Measurements from ENCODE around the gene FRMD4B. TPM values are rescaled to one million over a fixed set of nuclear protein-coding genes. Genes with fewer than 3 reads are reported as not detected.
"Not testable (repeated sequence)": the region's sequence is repeated elsewhere in the genome, so short reads cannot be mapped to it uniquely, and the experiment has no call there.

FRMD4B gene
- total RNA-seq, 1 donor from 2014 or later = 17.3 TPM

DNA sequence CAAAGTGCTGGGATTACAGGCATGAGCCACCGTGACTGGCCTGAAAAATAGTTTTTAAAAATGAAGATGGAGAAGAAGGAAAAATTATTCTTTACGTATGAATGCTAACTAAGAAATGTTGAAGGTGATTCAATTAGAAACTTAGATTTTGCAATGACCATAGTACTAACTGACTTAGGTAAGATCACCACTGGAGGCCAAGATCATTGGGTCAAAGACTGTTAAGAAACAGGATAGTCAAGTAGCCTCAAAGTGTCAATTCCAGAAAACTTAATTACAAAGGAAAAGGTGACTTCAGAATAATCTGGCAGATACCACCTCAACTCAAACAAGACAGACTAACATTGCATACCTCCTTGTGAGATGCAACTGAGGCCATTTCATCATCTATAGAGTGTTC, 119.3 kb downstream of the FRMD4B start:
- no peaks in the 10 kb centered on the region for H3K9me3 Mint-ChIP-seq
- H3K36me3 ChIP-seq = no peaks in the 10 kb centered on the region
- H3K4me3 ChIP-seq = no peak overlapping the region
- H3K9ac ChIP-seq = no peak overlapping the region
- no peaks in the 10 kb centered on the region for H3K4me1 Mint-ChIP-seq
- no peaks in the 10 kb centered on the region for H3K4me1 ChIP-seq
- H3F3A ChIP-seq (ENCODE audit: low read depth) = no peaks in the 10 kb centered on the region
- no peak overlapping the region for H2AFZ ChIP-seq (replicated peaks)
- H3K79me2 ChIP-seq (ENCODE audit: low read depth) = no peaks in the 10 kb centered on the region
- TF ChIP-seq EZH2 (IDR thresholded peaks at IDR 0.05) = no peak
- no peak for TF ChIP-seq CTCF (IDR thresholded peaks at IDR 0.05)
- no peak for TF ChIP-seq EZH2phosphoT487 (IDR thresholded peaks at IDR 0.05)
- no peak overlapping the region for H3K4me2 ChIP-seq
- H4K20me1 ChIP-seq (ENCODE audit: low read depth) = no peaks in the 10 kb centered on the region
- H3K27me3 ChIP-seq = no peaks in the 10 kb centered on the region
- H3K9me3 ChIP-seq (ENCODE audit: low read depth) = no peaks in the 10 kb centered on the region
- no peak overlapping the region for H3K4me3 Mint-ChIP-seq
- no peak overlapping the region for H3K27ac ChIP-seq
- H3K27me3 Mint-ChIP-seq (ENCODE audit: insufficient read depth, low read depth) = peaks cover 5% of the 10 kb centered on the region
- no peaks in the 10 kb centered on the region for H3K36me3 Mint-ChIP-seq
- DNase-seq (ENCODE audit: low spot score) = no peak
- no peak overlapping the region for H3K27ac Mint-ChIP-seq

GRCh38 chr3:69266071-69266470, 119.8 kb downstream of the FRMD4B start:
- H3K4me1 ChIP-seq; H3K79me2 ChIP-seq (ENCODE audit: low read depth); H4K20me1 ChIP-seq (ENCODE audit: low read depth); H3K27me3 ChIP-seq; H3K9me3 ChIP-seq (ENCODE audit: low read depth); H3K4me2 ChIP-seq; H3K4me1 Mint-ChIP-seq; H3K27ac ChIP-seq; H2AFZ ChIP-seq (replicated peaks); H3K27me3 Mint-ChIP-seq (ENCODE audit: insufficient read depth, low read depth); DNase-seq (ENCODE audit: low spot score); H3K27ac Mint-ChIP-seq; H3K4me3 Mint-ChIP-seq; H3K9me3 Mint-ChIP-seq; H3K9ac ChIP-seq; H3K36me3 ChIP-seq; H3F3A ChIP-seq (ENCODE audit: low read depth); H3K4me3 ChIP-seq; H3K36me3 Mint-ChIP-seq: not testable (repeated sequence)

- H3K27me3 ChIP-seq; H3K4me1 ChIP-seq; H3K9me3 Mint-ChIP-seq; H3K36me3 Mint-ChIP-seq; H3F3A ChIP-seq (ENCODE audit: low read depth); H3K9ac ChIP-seq; H3K4me3 ChIP-seq; H3K27me3 Mint-ChIP-seq (ENCODE audit: insufficient read depth, low read depth); H3K27ac ChIP-seq; H2AFZ ChIP-seq (replicated peaks); H3K4me1 Mint-ChIP-seq; H3K79me2 ChIP-seq (ENCODE audit: low read depth); H3K9me3 ChIP-seq (ENCODE audit: low read depth); H4K20me1 ChIP-seq (ENCODE audit: low read depth); H3K4me2 ChIP-seq; H3K4me3 Mint-ChIP-seq; H3K27ac Mint-ChIP-seq; H3K36me3 ChIP-seq; DNase-seq (ENCODE audit: low spot score): not testable (repeated sequence)
Observed at GRCh38 chr3:69260843-69261405, 125.0 kb downstream of the FRMD4B start.

- Histone ChIP-seq H3K4me1 (no peaks in the 10 kb centered on the region), H2AFZ (replicated peaks) (no peak overlapping the region), H3K9ac (no peak overlapping the region), H3K27ac (no peak overlapping the region), H3F3A (ENCODE audit: low read depth) (no peaks in the 10 kb centered on the region), H3K4me2 (no peak overlapping the region), H3K27me3 (no peaks in the 10 kb centered on the region), H3K4me3 (no peak overlapping the region), H4K20me1 (ENCODE audit: low read depth) (no peaks in the 10 kb centered on the region), H3K36me3 (no peaks in the 10 kb centered on the region), H3K9me3 (ENCODE audit: low read depth) (no peaks in the 10 kb centered on the region), H3K79me2 (ENCODE audit: low read depth) (no peaks in the 10 kb centered on the region)
- no peak overlapping the region for H3K4me3 Mint-ChIP-seq
- TF ChIP-seq CTCF (IDR thresholded peaks at IDR 0.05) = no peak
- TF ChIP-seq EZH2phosphoT487 (IDR thresholded peaks at IDR 0.05) = no peak
- no peak for TF ChIP-seq EZH2 (IDR thresholded peaks at IDR 0.05)
- no peak for DNase-seq (ENCODE audit: low spot score)
- no peak overlapping the region for H3K27ac Mint-ChIP-seq
- no peaks in the 10 kb centered on the region for H3K4me1 Mint-ChIP-seq
- peaks cover 3% of the 10 kb centered on the region for H3K9me3 Mint-ChIP-seq
- no peaks in the 10 kb centered on the region for H3K36me3 Mint-ChIP-seq
- H3K27me3 Mint-ChIP-seq (ENCODE audit: insufficient read depth, low read depth) = peaks cover 5% of the 10 kb centered on the region
Observed at GRCh38 chr3:69260216-69260787, 125.6 kb downstream of the FRMD4B start.

Data from neural progenitor cell (in vitro differentiated cells).